HEK293 (cell line): Measurements from ENCODE around the gene EPB41L2.

Experiments used
- KLF10 ChIP-seq: fragments of 450-650 bp; IDR thresholded peaks from 2 replicates; pipeline ENCODE4 v1.5.1; 2018; ENCODE audit warnings: missing biosample characterization, mild to moderate bottlenecking, missing genetic modification characterization
- KLF16 ChIP-seq: fragments of 450-650 bp; formaldehyde crosslinking; IDR thresholded peaks from 2 replicates; pipeline ENCODE4 v1.5.1; 2017; ENCODE audit warnings: missing biosample characterization, missing genetic modification characterization
- KLF7 ChIP-seq: fragments of 450-650 bp; formaldehyde crosslinking; IDR thresholded peaks from 2 replicates; pipeline ENCODE4 v1.5.1; 2016; ENCODE audit warnings: missing biosample characterization, missing genetic modification characterization, borderline replicate concordance
- RBAK ChIP-seq: fragments of 450-650 bp; formaldehyde crosslinking; IDR thresholded peaks from 2 replicates; pipeline ENCODE4 v1.5.1; 2016; ENCODE audit warnings: missing biosample characterization, missing genetic modification characterization
- SETDB1 ChIP-seq: IDR thresholded peaks from one replicate; pipeline ENCODE4 v1.6.1; 2017; ENCODE audit warnings: mild to moderate bottlenecking, low read length, moderate library complexity, mixed read lengths; ENCODE audit not compliant: insufficient read length
- SP7 ChIP-seq: fragments of 450-650 bp; formaldehyde crosslinking; IDR thresholded peaks from 2 replicates; pipeline ENCODE4 v1.5.1; 2016; ENCODE audit warnings: missing biosample characterization, missing genetic modification characterization
- WT1 ChIP-seq: fragments of 450-650 bp; formaldehyde crosslinking; IDR thresholded peaks from 2 replicates; pipeline ENCODE4 v1.5.1; 2016; ENCODE audit warnings: missing biosample characterization, missing genetic modification characterization
- ZBTB7A ChIP-seq: fragments of 450-650 bp; formaldehyde crosslinking; IDR thresholded peaks from 2 replicates; pipeline ENCODE4 v1.5.1; 2016; ENCODE audit warnings: low read depth, missing biosample characterization, missing genetic modification characterization
- ZNF114 ChIP-seq: fragments of 450-650 bp; formaldehyde crosslinking; IDR thresholded peaks from 2 replicates; pipeline ENCODE4 v1.5.0; 2017; ENCODE audit warnings: missing biosample characterization, missing genetic modification characterization
- ZNF140 ChIP-seq: fragments of 450-650 bp; formaldehyde crosslinking; IDR thresholded peaks from 2 replicates; pipeline ENCODE4 v1.5.1; 2016; ENCODE audit warnings: missing biosample characterization, missing genetic modification characterization
- ZNF146 ChIP-seq: fragments of 450-650 bp; formaldehyde crosslinking; IDR thresholded peaks from 2 replicates; pipeline ENCODE4 v1.5.1; 2016; ENCODE audit warnings: missing biosample characterization, missing genetic modification characterization
- ZNF155 ChIP-seq: fragments of 450-650 bp; formaldehyde crosslinking; IDR thresholded peaks from 2 replicates; pipeline ENCODE4 v1.5.1; 2016; ENCODE audit warnings: missing biosample characterization, missing genetic modification characterization
- ZNF2 ChIP-seq: fragments of 450-650 bp; formaldehyde crosslinking; IDR thresholded peaks from 2 replicates; pipeline ENCODE4 v1.5.1; 2016; ENCODE audit warnings: missing biosample characterization, missing genetic modification characterization
- ZNF221 ChIP-seq: fragments of 450-650 bp; formaldehyde crosslinking; IDR thresholded peaks from 2 replicates; pipeline ENCODE4 v1.5.1; 2017; ENCODE audit warnings: missing biosample characterization, missing genetic modification characterization, borderline replicate concordance
- ZNF302 ChIP-seq: fragments of 450-650 bp; formaldehyde crosslinking; IDR thresholded peaks from 2 replicates; pipeline ENCODE4 v1.5.1; 2016; ENCODE audit warnings: missing biosample characterization, missing genetic modification characterization, low read depth
- ZNF341 ChIP-seq: fragments of 450-650 bp; formaldehyde crosslinking; IDR thresholded peaks from 2 replicates; pipeline ENCODE4; 2016; ENCODE audit warnings: low read depth, missing biosample characterization, missing genetic modification characterization
- ZNF391 ChIP-seq: fragments of 450-650 bp; formaldehyde crosslinking; IDR thresholded peaks from 2 replicates; pipeline ENCODE4 v1.5.1; 2016; ENCODE audit warnings: low read depth, missing biosample characterization, missing genetic modification characterization, borderline replicate concordance
- ZNF510 ChIP-seq: fragments of 450-650 bp; formaldehyde crosslinking; IDR thresholded peaks from 2 replicates; pipeline ENCODE4 v1.5.1; 2018; ENCODE audit warnings: mild to moderate bottlenecking, missing genetic modification characterization, missing biosample characterization; ENCODE audit not compliant: insufficient replicate concordance
- ZNF514 ChIP-seq: fragments of 450-650 bp; formaldehyde crosslinking; IDR thresholded peaks from 2 replicates; pipeline ENCODE4 v1.5.1; 2016; ENCODE audit warnings: missing biosample characterization, missing genetic modification characterization
- ZNF530 ChIP-seq: fragments of 450-650 bp; formaldehyde crosslinking; IDR thresholded peaks from 2 replicates; pipeline ENCODE4 v1.5.1; 2016; ENCODE audit warnings: low read depth, missing biosample characterization, missing genetic modification characterization
- ZNF544 ChIP-seq: fragments of 450-650 bp; formaldehyde crosslinking; IDR thresholded peaks from 2 replicates; pipeline ENCODE4 v1.5.0; 2017; ENCODE audit warnings: missing biosample characterization, missing genetic modification characterization
- ZNF549 ChIP-seq: fragments of 450-650 bp; IDR thresholded peaks from 2 replicates; pipeline ENCODE4 v1.5.1; 2018; ENCODE audit warnings: missing biosample characterization, missing genetic modification characterization, mild to moderate bottlenecking, inconsistent platforms, moderate library complexity
- ZNF555 ChIP-seq: fragments of 450-650 bp; formaldehyde crosslinking; conservative IDR thresholded peaks from 2 replicates; pipeline ENCODE4 v1.5.1; 2017; ENCODE audit warnings: missing biosample characterization, mild to moderate bottlenecking, missing genetic modification characterization, inconsistent platforms
- ZNF624 ChIP-seq: fragments of 450-650 bp; formaldehyde crosslinking; IDR thresholded peaks from 2 replicates; pipeline ENCODE4 v1.5.1; 2017; ENCODE audit warnings: missing biosample characterization, missing genetic modification characterization
- ZNF629 ChIP-seq: fragments of 450-650 bp; formaldehyde crosslinking; IDR thresholded peaks from 2 replicates; pipeline ENCODE4 v1.5.1; 2017; ENCODE audit warnings: missing biosample characterization, missing genetic modification characterization
- ZNF830 ChIP-seq: fragments of 450-650 bp; IDR thresholded peaks from 2 replicates; pipeline ENCODE4 v1.5.0; 2018; ENCODE audit warnings: missing biosample characterization, missing genetic modification characterization, low read depth, mild to moderate bottlenecking, moderate library complexity
- ZSCAN16 ChIP-seq: fragments of 450-650 bp; formaldehyde crosslinking; IDR thresholded peaks from 2 replicates; pipeline ENCODE4 v1.5.1; 2016; ENCODE audit warnings: missing biosample characterization, missing genetic modification characterization
- ZXDB ChIP-seq: fragments of 450-650 bp; formaldehyde crosslinking; IDR thresholded peaks from 2 replicates; pipeline ENCODE4 v1.5.1; 2016; ENCODE audit warnings: missing biosample characterization, missing genetic modification characterization
- TF ChIP-seq, protein P1 (sequence below): fragments of 450-650 bp; formaldehyde crosslinking; IDR thresholded peaks from 2 replicates; pipeline ENCODE4 v1.5.1; 2016; ENCODE audit warnings: missing biosample characterization, missing genetic modification characterization
- TF ChIP-seq, protein P2 (sequence below): fragments of 450-650 bp; formaldehyde crosslinking; IDR thresholded peaks from 2 replicates; pipeline ENCODE4 v1.5.1; 2016; ENCODE audit warnings: missing biosample characterization, missing genetic modification characterization
- TF ChIP-seq, protein P3 (sequence below): fragments of 450-650 bp; formaldehyde crosslinking; IDR thresholded peaks from 2 replicates; pipeline ENCODE4 v1.5.0; 2017; ENCODE audit warnings: missing biosample characterization, missing genetic modification characterization, borderline replicate concordance
- TF ChIP-seq, protein P4 (sequence below): fragments of 450-650 bp; formaldehyde crosslinking; IDR thresholded peaks from 2 replicates; pipeline ENCODE4 v1.5.1; 2017; ENCODE audit warnings: missing biosample characterization, missing genetic modification characterization
- TF ChIP-seq, protein P5 (sequence below): fragments of 450-650 bp; formaldehyde crosslinking; IDR thresholded peaks from 2 replicates; pipeline ENCODE4 v1.5.1; 2017; ENCODE audit warnings: missing biosample characterization, missing genetic modification characterization

The EPB41L2 gene

DNA sequence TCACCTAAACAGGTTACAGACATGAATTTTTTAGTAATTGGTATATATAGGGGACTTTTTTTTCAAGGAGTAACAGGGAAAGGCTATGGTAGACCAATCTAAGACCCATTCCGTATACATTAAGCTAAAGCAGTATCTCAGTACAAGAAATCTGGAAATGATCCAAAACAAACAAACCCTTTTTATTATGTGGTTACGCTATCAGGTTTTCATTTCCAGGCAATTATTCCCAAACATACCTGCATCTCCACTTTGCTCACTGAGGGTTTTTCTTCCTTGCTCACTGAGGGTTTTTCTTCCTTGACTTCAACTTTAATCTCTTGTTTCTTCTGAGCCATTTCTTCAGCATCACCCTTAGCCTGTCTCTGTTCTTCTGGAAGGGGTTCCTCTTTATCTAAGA lies 107.3 kb downstream of the EPB41L2 start (continued):
- TF ChIP-seq ZBTB7A (tag by site-specific recombination) = no peak
- peak; percentile 90 for TF ChIP-seq ZXDB (tag by site-specific recombination)
- no peak for TF ChIP-seq KLF16 (tag by site-specific recombination)
- no peak for TF ChIP-seq ZNF114 (tag by site-specific recombination)
- no peak for TF ChIP-seq ZNF341 (tag by site-specific recombination)
- no peak for TF ChIP-seq ZNF555 (tag by site-specific recombination)
- TF ChIP-seq RBAK (tag by site-specific recombination) = no peak
- TF ChIP-seq SETDB1 = no peak
- TF ChIP-seq ZNF549 (tag by site-specific recombination) = no peak
- TF ChIP-seq ZNF140 = 0 out of 2 replicates have a peak, but pooled peaks have one; percentile 26
- TF ChIP-seq ZNF530 (tag by site-specific recombination) = no peak
- peak; percentile 73 for TF ChIP-seq WT1 (tag by site-specific recombination)
- no peak for TF ChIP-seq ZNF146 (tag by site-specific recombination)
- no peak for TF ChIP-seq ZNF155 (tag by site-specific recombination)
- TF ChIP-seq, protein P1, sequence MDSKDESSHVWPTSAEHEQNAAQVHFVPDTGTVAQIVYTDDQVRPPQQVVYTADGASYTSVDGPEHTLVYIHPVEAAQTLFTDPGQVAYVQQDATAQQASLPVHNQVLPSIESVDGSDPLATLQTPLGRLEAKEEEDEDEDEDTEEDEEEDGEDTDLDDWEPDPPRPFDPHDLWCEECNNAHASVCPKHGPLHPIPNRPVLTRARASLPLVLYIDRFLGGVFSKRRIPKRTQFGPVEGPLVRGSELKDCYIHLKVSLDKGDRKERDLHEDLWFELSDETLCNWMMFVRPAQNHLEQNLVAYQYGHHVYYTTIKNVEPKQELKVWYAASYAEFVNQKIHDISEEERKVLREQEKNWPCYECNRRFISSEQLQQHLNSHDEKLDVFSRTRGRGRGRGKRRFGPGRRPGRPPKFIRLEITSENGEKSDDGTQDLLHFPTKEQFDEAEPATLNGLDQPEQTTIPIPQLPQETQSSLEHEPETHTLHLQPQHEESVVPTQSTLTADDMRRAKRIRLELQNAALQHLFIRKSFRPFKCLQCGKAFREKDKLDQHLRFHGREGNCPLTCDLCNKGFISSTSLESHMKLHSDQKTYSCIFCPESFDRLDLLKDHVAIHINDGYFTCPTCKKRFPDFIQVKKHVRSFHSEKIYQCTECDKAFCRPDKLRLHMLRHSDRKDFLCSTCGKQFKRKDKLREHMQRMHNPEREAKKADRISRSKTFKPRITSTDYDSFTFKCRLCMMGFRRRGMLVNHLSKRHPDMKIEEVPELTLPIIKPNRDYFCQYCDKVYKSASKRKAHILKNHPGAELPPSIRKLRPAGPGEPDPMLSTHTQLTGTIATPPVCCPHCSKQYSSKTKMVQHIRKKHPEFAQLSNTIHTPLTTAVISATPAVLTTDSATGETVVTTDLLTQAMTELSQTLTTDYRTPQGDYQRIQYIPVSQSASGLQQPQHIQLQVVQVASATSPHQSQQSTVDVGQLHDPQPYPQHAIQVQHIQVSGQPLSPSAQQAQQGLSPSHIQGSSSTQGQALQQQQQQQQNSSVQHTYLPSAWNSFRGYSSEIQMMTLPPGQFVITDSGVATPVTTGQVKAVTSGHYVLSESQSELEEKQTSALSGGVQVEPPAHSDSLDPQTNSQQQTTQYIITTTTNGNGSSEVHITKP = peak; percentile 41; the same call in 1 of the 2 replicates
- TF ChIP-seq, protein P2, sequence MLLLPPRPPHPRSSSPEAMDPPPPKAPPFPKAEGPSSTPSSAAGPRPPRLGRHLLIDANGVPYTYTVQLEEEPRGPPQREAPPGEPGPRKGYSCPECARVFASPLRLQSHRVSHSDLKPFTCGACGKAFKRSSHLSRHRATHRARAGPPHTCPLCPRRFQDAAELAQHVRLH (tag by site-specific recombination) = peak; percentile 89; the same call in 1 of the 2 replicates
- peak; percentile 84 for TF ChIP-seq SP7 (tag by site-specific recombination)
- TF ChIP-seq, protein P3, sequence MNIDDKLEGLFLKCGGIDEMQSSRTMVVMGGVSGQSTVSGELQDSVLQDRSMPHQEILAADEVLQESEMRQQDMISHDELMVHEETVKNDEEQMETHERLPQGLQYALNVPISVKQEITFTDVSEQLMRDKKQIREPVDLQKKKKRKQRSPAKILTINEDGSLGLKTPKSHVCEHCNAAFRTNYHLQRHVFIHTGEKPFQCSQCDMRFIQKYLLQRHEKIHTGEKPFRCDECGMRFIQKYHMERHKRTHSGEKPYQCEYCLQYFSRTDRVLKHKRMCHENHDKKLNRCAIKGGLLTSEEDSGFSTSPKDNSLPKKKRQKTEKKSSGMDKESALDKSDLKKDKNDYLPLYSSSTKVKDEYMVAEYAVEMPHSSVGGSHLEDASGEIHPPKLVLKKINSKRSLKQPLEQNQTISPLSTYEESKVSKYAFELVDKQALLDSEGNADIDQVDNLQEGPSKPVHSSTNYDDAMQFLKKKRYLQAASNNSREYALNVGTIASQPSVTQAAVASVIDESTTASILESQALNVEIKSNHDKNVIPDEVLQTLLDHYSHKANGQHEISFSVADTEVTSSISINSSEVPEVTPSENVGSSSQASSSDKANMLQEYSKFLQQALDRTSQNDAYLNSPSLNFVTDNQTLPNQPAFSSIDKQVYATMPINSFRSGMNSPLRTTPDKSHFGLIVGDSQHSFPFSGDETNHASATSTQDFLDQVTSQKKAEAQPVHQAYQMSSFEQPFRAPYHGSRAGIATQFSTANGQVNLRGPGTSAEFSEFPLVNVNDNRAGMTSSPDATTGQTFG (tag by site-specific recombination) = no peak
- TF ChIP-seq ZNF221 = no peak
- no peak for TF ChIP-seq ZNF514 (tag by site-specific recombination)
- TF ChIP-seq ZNF624 = no peak
- no peak for TF ChIP-seq KLF10 (tag by site-specific recombination)
- no peak for TF ChIP-seq ZNF544 (tag by site-specific recombination)
- no peak for TF ChIP-seq ZNF302 (tag by site-specific recombination)
- TF ChIP-seq ZNF830 (tag by site-specific recombination) = no peak
- no peak for TF ChIP-seq ZSCAN16 (tag by site-specific recombination)
- TF ChIP-seq ZNF391 = no peak
- no peak for TF ChIP-seq KLF7
- TF ChIP-seq, protein P4, sequence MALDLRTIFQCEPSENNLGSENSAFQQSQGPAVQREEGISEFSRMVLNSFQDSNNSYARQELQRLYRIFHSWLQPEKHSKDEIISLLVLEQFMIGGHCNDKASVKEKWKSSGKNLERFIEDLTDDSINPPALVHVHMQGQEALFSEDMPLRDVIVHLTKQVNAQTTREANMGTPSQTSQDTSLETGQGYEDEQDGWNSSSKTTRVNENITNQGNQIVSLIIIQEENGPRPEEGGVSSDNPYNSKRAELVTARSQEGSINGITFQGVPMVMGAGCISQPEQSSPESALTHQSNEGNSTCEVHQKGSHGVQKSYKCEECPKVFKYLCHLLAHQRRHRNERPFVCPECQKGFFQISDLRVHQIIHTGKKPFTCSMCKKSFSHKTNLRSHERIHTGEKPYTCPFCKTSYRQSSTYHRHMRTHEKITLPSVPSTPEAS (tag by site-specific recombination) = no peak
- TF ChIP-seq ZNF510 = peak; percentile 60
- TF ChIP-seq, protein P5, sequence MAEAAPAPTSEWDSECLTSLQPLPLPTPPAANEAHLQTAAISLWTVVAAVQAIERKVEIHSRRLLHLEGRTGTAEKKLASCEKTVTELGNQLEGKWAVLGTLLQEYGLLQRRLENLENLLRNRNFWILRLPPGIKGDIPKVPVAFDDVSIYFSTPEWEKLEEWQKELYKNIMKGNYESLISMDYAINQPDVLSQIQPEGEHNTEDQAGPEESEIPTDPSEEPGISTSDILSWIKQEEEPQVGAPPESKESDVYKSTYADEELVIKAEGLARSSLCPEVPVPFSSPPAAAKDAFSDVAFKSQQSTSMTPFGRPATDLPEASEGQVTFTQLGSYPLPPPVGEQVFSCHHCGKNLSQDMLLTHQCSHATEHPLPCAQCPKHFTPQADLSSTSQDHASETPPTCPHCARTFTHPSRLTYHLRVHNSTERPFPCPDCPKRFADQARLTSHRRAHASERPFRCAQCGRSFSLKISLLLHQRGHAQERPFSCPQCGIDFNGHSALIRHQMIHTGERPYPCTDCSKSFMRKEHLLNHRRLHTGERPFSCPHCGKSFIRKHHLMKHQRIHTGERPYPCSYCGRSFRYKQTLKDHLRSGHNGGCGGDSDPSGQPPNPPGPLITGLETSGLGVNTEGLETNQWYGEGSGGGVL (tag by site-specific recombination) = no peak
- TF ChIP-seq ZNF629 (tag by site-specific recombination) = peak; percentile 61; the same call in 1 of the 2 replicates
- TF ChIP-seq ZNF2 (tag by site-specific recombination) = peak; percentile 49; the same call in 1 of the 2 replicates
